HG02610 (cell line): Measurements from ENCODE around the gene EFNA5.

ENCODE experiments used
- ATAC-seq: cut with Tn5 transposase; IDR thresholded peaks from one replicate; pipeline ENCODE4 v1.9.1; 2021; ENCODE audit warnings: mild to moderate bottlenecking, moderate library complexity; ENCODE audit not compliant: unreplicated experiment

Gene EFNA5

GRCh38 chr5:107670932-107671741, at the start of gene EFNA5:
TSS of gene EFNA5 (minus strand) at chr5:107670937.
- ATAC-seq = peak; percentile 30

- peak; percentile 45 for ATAC-seq
Observed at GRCh38 chr5:107719034-107719606, 48.4 kb upstream of the EFNA5 start.

GRCh38 chr5:107717816-107718215, 47.1 kb upstream of the EFNA5 start:
- ATAC-seq = no peak

GRCh38 chr5:107713228-107713627, 42.5 kb upstream of the EFNA5 start:
- no peak for ATAC-seq

DNA sequence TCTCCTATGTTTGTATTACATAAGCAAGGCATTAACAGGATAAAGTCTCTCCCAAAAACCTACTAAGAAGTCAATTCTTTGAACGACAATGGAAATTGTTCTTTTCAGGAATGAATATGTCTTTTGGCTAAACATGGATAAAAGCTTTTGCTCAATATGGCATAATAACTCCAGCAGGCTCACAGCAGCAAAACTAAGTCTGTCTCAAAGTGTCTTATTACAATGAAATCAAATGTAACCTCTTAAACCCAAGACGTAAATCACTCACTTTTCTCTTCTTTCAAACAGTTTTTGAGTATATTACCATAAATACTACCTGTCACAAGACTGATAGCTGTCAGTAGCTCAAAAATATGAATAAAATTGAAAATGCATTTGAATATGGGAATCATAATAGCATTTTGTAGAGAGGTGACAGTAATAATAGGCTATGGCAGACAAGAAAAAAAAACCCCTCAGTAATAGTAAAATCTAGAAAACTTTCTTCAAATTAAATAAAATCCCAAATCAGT, 41.7 kb upstream of the EFNA5 start:
- ATAC-seq = no peak

DNA sequence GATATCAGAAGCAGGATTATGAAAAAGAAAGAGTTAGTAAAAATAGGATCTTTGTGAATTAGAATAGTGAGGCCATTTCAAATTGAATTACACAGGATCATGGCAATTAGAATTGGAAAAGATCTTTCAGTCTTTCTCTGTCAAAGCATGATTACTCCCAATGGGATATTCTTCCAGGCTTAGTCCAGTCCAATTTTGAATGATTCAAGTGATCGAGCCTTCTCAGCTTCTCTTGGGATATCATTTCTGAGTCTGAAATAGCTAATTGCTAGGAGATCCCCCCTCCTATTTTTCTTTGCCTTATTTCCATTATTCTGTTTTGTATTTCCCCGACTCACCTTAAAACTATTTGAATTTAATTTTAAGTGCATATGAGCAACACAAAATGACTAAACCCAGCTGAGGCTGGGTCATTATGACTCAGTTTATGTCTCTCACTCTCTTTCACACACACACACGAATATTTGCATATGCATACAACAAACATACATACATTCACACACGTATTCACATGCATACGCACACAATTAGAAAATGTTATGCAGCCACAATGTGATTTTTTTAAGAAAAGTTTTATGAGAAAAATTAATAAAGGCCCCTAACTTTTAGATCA, 34.8 kb upstream of the EFNA5 start:
- peak; percentile 76 for ATAC-seq

- ATAC-seq = no peak
Observed at GRCh38 chr5:107704681-107705401, 34.1 kb upstream of the EFNA5 start.

DNA sequence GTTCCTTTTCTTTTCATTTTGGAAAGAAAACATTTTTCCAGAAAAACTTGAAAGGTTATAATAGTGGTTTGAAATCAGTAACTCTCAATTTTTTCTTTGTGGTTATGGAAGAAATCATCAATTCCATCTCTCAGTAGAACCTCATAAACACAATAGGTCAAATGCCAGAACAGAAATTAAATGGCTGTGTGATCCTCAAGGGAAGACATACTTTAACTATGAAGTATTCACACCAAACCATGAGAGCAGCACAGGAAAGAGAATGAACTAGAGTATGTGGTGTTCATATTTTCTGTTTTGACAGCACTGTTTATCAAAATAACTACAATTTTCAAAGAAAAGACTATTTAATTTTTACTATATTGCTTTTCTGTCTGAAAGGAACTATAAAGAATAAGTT, 29.7 kb upstream of the EFNA5 start:
- ATAC-seq = no peak

GRCh38 chr5:107699425-107699824, 28.7 kb upstream of the EFNA5 start:
- ATAC-seq = no peak

- ATAC-seq = no peak
Observed at GRCh38 chr5:107698286-107698685, 27.5 kb upstream of the EFNA5 start.

GRCh38 chr5:107696498-107696897, 25.8 kb upstream of the EFNA5 start:
- ATAC-seq = no peak

- no peak for ATAC-seq
Observed at GRCh38 chr5:107696080-107696479, 25.3 kb upstream of the EFNA5 start.

DNA sequence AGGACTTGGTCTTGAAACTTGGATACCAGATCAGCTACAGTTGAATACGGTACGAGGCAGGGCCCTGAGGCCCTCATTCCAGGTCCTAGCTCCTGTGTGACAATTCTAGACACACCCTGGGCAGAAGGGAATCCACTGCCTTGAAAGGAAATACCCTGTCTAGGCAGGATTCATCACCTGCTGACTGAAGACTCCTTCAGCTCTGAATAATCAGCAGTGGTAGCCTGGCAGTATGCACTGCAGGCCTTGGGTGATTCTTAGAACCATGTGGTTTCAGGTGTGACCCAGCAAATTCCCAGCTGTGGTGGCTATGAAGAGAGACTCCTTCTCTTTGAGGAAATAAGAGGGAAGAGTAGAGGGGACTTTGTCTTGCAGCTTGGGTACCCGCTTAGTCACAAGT, 17.2 kb upstream of the EFNA5 start:
- ATAC-seq = peak; percentile 68

- peak; percentile 16 for ATAC-seq
Observed at GRCh38 chr5:107687404-107687803, 16.7 kb upstream of the EFNA5 start.

DNA sequence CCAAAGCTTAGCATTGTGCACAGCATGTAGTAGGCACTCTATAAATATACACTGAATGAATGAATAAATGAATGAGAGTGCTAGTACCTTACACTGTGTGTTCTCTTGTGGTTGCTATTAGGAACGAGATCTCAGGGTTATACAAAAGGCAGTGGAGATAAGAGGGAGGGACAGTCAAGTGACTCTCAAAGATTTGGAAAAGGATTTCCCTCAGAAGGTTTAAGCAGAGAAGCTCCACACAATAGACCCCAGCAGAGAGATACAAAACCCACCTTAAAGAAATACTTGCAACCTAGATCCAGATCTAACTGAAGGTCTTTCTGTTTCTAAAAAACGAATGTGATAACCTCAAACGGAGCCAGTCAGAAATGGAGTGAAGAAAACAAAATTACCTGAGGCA, 11.8 kb upstream of the EFNA5 start:
- no peak for ATAC-seq

DNA sequence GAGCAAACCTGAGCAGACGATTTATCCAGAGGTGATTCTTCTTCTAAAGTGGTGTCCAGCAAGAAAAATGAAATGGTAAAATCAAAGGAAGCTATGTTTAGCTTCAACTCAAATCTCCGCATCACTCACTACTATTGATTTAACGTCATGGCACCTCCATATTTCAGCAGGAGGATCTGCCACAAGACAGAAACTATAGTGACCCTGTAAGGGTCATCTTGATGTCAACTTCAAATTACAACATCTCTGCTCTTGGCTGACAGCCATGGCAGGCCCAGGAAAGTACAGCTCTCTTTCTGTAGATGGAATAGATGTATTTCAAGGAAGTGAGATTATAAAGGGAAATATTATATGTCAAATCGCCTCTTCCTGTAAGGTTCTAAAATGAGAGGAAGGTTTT, 10.1 kb upstream of the EFNA5 start:
- no peak for ATAC-seq

GRCh38 chr5:107680099-107680498, 9.4 kb upstream of the EFNA5 start:
- no peak for ATAC-seq

- ATAC-seq = no peak
Observed at GRCh38 chr5:107676702-107677101, 6.0 kb upstream of the EFNA5 start.

- no peak for ATAC-seq
Observed at GRCh38 chr5:107675201-107675600, 4.5 kb upstream of the EFNA5 start.

GRCh38 chr5:107674655-107675054, 3.9 kb upstream of the EFNA5 start:
- ATAC-seq = no peak

DNA sequence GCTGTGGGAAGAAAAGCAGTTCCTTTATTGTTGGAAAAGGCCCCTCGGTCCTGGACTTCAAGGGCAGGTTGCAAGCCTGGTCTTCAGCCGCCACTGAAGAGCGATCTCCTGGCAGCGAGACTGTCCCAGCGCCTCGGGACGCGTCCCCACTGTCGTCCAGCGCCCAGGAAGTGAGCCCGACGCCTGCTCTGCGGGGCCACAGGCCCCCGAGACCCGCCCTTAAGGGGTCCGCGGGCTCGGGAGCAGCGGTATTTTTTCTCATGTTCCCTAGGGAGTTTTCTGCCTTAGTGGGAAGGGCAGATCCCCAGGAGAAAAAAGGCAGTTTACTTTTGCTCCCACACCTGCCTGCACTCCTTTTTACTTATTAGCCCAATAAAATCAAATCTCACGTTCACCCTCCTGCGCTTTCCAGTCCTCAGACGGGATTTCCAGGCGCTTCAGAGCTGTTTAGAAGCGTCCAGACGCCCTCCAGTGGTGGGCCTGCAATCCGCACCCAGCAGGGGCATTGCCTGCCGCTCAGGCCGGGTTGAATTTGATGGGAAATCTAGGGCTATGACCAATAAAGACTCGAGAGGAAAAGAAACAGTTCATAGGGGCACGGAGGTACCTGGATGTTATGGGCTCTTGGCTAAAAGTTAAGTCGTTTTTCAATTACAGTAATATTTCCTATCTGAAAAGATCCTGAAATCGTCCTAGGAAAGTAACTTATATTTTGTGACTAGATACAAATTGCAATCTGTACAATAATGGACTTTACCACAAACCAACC, 2.8 kb upstream of the EFNA5 start:
- peak; percentile 52 for ATAC-seq
